Activated T-helper 2 cell treated with anti-CD3 and anti-CD28 coated beads, Interferon-gamma antibody, Interleukin-2, Interleukin-4, amounts not matched to agents 10 μg/mL and 5 μg/mL and 100 μg/mL, durations not matched to agents 14 hours and 24 hours and 36 hours (primary cell): ENCODE measurements around the gene MS4A6E. TPM values are rescaled to one million over a fixed set of nuclear protein-coding genes. Genes with fewer than 3 reads are reported as not detected.

Source experiments
- total RNA-seq: library from RNA; stranded (reverse); gene quantifications from 2 replicates; pipeline ENCODE4 v1.2.3, GENCODE V29; 2022

MS4A6E gene
- total RNA-seq, 1 donor from 2014 or later = not detected

Other genes starting within 250 kb of the MS4A6E start
- gene MS4A2, start 238.6 kb upstream of the MS4A6E start, total RNA-seq = not detected in 2 replicates
- gene MS4A6A, start 144.2 kb upstream of the MS4A6E start, total RNA-seq = not detected in 2 replicates
- not detected in 2 replicates for gene MS4A4E, start 84.1 kb upstream of the MS4A6E start, total RNA-seq
- not detected in 2 replicates for gene MS4A4A, start 46.6 kb upstream of the MS4A6E start, total RNA-seq
- gene MS4A7, start 51.3 kb downstream of the MS4A6E start, total RNA-seq = not detected in 2 replicates
- gene MS4A14, start 69.2 kb downstream of the MS4A6E start, total RNA-seq = not detected in 2 replicates
- not detected in 2 replicates for gene MS4A5, start 102.3 kb downstream of the MS4A6E start, total RNA-seq
- 0.25 and 0.37 TPM in 2 replicates for gene MS4A1, start 128.6 kb downstream of the MS4A6E start, total RNA-seq
- not detected in 2 replicates for gene MS4A12, start 165.5 kb downstream of the MS4A6E start, total RNA-seq
- not detected in 2 replicates for gene MS4A13, start 188.1 kb downstream of the MS4A6E start, total RNA-seq